GM19468 (cell line): ENCODE results near the gene HABP4.

Source experiments
- ATAC-seq: cut with Tn5 transposase; IDR thresholded peaks from one replicate; pipeline ENCODE4 v1.9.1; 2021; ENCODE audit warnings: mild to moderate bottlenecking, moderate library complexity, moderate number of reproducible peaks; ENCODE audit not compliant: unreplicated experiment; ENCODE audit errors: extremely low read depth

The HABP4 gene, protein sequence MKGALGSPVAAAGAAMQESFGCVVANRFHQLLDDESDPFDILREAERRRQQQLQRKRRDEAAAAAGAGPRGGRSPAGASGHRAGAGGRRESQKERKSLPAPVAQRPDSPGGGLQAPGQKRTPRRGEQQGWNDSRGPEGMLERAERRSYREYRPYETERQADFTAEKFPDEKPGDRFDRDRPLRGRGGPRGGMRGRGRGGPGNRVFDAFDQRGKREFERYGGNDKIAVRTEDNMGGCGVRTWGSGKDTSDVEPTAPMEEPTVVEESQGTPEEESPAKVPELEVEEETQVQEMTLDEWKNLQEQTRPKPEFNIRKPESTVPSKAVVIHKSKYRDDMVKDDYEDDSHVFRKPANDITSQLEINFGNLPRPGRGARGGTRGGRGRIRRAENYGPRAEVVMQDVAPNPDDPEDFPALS

GRCh38 chr9:96449845-96450612 lies at the start of gene HABP4:
TSS of gene HABP4 (plus strand) at chr9:96450169. CDS start at chr9:96450280, 111 bp downstream.
- peak; percentile 99 for ATAC-seq

GRCh38 chr9:96408409-96409280 lies 41.3 kb upstream of the HABP4 start:
- no peak for ATAC-seq

GRCh38 chr9:96411129-96411838 lies 38.7 kb upstream of the HABP4 start:
- no peak for ATAC-seq

DNA sequence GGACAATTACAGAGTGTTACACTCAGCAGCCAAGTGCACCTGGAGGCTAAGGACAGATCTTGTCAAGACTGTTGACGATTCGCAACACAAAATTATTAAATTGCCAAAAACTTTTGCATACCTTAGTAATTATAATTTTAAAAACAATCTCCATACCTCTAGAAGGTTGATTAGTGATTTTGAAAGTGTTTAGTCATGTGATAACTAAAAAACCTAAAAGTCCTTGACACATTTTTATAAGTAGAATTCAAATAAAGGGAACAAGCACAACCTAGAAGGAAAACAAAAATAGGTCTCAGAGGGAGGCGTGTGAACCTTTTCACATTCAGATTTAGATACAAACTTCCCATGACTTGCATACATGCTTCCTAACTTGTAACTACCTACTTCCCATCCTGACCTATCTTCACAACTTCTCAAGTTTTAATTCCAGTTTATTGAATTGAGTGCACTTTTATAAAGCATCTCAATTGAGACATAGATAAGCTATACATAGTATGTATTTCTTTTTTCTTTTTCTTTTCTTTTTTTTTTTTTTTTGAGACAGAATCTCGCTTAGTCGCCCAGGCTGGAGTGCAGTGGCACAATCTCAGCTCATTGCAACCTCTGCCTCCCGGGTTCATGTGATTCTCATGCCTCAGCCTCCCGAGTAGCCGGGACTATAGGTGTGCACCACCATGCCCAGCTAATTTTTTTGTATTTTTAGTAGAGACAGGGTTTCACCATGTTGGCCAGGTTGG lies 37.6 kb upstream of the HABP4 start:
- no peak for ATAC-seq

DNA sequence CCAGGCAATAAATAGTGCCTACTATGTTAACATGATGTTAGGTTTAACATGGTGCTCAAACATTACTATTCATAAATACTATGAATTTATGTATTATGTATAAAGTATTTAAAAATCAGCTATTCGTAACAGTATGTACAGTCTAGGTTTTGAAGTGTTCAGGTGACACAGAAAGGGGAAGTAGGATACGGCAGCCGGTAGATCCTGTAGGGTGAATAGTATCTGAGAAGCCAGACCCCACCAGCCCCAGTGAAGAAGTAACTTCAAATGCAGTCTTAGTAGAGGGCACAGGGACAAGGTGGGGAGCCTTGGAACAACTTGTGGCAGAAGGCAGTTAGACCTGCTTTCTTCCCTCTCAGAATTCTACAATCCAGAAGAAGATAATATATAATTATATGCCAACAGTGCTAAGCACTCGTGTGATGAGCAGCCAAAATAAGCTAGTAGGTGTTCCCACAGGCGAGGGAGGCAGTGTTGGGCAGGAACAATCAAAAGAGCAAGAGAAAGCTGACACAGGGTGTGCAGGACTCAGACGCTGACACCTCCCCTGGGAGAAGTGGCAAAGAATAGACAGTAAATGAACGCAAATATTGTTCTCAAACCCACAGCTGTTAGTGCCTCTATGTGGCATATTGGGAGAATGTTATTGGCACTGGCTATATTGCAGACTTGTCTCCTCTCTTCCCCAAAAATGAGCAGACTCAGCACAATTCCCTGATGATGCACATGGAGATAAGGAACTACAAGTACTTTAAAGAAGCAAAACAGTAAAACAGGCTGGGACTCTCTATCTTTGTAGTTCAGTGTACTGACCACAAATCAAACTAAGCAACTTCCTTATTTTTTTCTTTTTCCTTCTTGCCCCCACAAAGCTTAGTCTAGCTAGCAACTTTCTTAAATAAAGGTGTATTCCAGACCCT lies 36.4 kb upstream of the HABP4 start:
- ATAC-seq, result no peak

- ATAC-seq, result no peak
These were observed 32.9 kb upstream of the HABP4 start for GRCh38 chr9:96417051-96417586.

DNA sequence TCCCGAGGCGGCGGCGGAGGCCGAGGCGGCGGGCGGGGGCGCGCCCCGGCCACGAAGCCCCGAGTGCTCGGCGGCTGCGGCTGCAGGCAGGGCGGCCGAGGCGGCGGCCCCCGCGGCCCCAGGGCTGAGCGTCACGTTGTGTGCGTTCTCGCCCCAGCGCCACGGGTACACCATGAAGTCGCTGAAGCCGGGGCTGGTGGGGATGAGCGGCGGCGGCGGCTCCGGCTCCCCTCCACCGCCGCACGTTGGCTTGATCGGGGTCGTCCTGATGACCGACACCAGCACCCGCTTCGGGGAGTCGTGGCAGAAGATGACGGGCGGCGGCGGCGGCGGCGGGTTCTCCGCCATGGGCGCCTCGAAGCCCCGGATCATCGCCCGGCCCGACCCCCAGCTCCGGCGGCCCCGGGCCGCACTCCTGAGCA lies 32.3 kb upstream of the HABP4 start:
- no peak for ATAC-seq

- ATAC-seq, result peak; percentile 44
These were observed 31.7 kb upstream of the HABP4 start, which contains the start of gene ZNF367 for GRCh38 chr9:96418083-96418919. TSS of gene ZNF367 (minus strand) at chr9:96418370. CDS start at chr9:96418032, 338 bp downstream.

DNA sequence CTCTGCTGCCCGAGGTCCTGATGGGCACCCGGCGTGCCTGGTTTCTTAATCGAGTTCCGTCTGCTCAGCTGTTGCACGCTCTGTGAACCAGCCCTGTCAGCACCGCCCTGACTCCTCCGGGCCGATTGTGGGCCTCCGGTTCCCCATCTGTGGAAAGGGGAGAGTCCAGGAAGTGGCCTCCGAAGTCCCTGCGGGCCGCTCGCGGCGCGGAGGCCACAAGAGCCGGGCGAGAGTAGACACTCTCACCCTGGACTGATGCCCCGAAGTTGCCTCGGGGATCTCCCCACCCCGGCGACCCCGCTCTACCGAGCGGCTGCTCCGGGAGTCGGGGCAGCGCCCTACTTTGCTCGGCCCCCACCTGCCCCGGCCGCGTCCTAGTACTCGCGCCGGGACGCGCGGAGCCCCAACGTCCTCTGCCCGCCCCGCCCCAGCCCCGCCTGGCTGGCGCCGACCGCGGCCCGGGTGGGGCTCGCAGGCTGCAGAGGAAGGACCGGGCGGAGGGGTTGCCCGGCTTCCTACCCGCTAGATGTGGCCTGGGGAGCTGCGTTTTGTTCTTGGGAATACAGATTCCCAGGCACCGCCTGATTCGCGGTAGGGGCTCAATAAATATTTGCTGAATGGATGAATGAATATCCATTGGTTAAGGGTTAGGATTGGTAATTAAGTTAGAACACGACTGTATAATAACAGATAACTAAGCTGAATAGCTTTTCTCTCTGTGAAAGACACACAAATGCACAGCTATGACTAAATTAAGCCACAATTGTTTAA lies 30.9 kb upstream of the HABP4 start:
- peak; percentile 16 for ATAC-seq

DNA sequence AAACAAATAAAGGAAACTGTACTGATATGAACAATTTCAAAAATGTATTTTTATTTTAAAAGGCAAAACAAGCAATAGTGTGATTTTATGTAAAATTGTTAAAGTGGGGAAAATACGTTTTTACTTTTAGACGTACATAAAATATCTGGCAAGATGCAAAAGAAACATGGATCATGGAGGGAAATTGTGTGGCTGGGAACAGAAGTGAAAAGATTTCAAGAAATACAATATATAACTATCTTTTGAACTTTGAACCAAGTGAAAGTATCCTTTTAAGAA lies 30.3 kb upstream of the HABP4 start:
- ATAC-seq, result no peak

DNA sequence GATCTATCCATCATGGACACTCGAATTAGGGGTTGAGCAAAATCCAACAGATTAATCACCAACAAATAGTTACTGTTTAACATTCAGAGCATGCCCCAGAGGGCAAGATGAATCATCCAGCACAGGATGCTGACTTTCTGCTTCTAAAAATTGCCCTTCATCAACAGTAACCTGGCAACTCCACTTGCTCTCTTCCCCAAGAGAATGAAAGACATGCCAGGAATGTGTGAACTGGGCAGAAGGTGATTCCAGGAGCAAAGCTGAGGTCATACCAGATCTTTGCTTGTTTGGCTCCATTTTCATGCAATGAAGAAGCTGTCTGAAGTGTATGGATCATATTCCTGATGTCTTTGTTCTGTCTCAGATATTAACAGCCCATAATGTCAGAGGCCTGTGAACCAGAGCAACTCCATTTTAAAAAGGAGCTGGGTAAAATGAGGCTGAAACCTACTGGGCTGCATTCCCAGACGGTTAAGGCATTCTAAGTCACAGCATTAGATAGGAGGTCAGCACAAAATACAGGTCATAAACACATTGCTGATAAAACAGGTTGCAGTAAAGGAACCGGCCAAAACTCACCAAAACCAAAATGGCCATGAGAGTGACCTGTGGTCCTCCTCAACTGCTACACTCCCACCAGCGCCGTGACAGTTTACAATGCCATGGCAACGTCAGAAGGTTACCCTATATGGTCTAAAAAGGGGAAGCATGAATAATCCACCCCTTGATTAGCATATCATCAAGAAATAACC lies 29.3 kb upstream of the HABP4 start:
- no peak for ATAC-seq

DNA sequence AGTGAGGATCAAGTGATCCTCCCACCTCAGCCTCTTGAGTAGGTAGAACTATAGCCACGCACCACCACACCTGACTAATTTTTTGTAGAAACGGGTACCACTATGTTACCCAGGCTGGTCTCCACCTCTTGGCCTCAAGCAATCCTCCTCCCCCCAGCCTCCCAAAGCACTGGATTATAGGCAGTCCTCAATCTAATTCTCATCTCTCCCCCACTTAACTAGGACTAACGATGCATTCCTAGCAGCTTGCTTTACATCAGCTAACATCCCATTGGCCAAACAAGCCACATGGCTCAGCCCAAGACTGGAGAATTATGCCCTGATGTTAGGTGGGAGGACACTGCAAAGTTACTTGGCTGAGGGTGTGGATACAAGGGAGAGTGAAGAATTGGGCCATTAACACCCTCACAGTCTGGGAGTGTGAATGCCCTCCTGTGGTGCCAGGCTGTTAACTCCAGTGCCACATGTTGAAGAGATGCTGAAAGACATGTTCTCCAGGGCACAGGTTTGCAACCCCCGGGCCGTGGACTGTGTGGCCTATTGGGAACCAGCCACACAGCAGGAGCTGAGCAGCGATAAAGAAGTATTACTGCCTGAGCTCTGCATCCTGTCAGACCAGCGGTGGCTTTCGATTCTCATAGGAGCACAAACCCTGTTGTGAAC lies 26.5 kb upstream of the HABP4 start:
- ATAC-seq, result no peak

DNA sequence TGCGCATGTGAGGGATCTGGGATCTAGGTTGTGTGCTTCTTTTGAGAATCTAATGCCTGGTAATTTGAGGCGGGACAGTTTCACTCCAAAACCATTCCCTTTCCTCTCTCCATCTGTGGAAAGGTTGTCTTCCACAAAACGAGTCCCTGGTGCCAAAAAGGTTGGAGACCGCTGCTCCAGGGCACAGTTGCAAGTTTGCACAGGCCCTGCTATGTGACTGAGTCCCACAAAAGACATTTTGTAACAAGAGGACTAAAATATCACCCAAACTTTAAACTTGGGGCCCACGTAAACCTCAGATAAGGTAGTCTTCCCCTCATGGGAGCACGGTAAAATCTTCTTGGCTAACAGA lies 26.0 kb upstream of the HABP4 start:
- ATAC-seq, result no peak

DNA sequence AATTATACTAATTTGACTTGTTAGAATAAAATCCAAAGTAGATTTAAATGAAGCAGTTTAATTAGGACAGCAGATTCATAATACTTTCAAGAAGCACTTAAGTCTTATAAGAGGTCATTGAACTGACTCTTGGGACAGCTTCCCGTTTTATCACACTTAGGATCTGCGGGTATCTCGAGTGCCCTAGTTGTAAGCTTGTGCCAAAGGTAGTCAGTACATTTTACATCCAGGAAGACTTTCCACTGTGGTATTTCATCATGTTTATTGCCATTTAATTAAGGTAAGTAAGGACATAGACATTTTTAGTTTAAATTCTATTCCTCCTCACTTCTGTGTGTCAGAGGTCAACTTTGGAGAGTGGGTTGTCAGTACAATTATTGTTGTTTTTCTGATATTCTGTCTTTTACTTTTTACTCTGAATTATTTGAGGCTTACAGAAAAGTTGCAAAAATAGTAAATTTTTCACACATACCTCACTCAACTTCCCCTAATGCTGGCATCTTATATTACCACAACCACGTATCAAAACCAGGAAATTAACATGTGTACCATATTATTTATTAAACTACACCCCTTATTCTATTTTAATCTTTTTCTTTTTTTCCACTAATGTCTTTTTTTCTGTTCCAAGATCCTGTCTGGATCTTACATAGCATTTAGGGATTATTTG lies 24.3 kb upstream of the HABP4 start:
- ATAC-seq, result no peak

GRCh38 chr9:96429732-96430131 lies 20.2 kb upstream of the HABP4 start:
- no peak for ATAC-seq
